K562 (cell line): ENCODE data around the gene LRRTM3. TPM values are rescaled to one million over a fixed set of nuclear protein-coding genes. Genes with fewer than 3 reads are reported as not detected.

Source experiments
- ATAC-seq: fragments of 200-7000 bp; cut with Tn5 transposase; 3 replicates; pipeline ENCODE4 v1.9.1; 2020; ENCODE audit warnings: moderate library complexity
- BruUV-seq: library from RNA; stranded (reverse); fragments of 400-500 nt; replicated peaks from 2 replicates; lab custom pipeline; 2021; lab: Mats Ljungman, UMichigan
- CTCF ChIA-PET: fragments of 300-600 bp; formaldehyde crosslinking; extraction: SDS; loops from one replicate; lab custom pipeline; 2021; ENCODE audit warnings: low intra/inter-chr PET ratio; lab: Yijun Ruan, JAX
- POLR2A ChIA-PET: fragments of 300-600, 350-650 bp; sonication (Branson Sonifier 250); formaldehyde crosslinking; extraction: SDS; loops from one replicate; lab custom pipeline; 2021; ENCODE audit warnings: antibody characterized with exemption, inconsistent platforms; lab: Yijun Ruan, JAX
- DNase-seq, 4 experiments: peaks; one replicate each; pipeline versions ENCODE4 v3.0.0 to v3.0.0-alpha.2; 2011 to 2018; ENCODE audit warnings: low spot score in 3 of 4, mixed read lengths in 3 of 4; ENCODE audit errors: extremely low read depth in 1 of 4
- FAIRE-seq: peaks from 2 replicates; lab custom pipeline; 2011; peaks lifted over from hg19 to GRCh38; lab: Jason Lieb, UNC
- H2AFZ ChIP-seq: 2 replicates; pipeline ENCODE4 v1.6.0; 2011; ENCODE audit warnings: low read depth, low read length, control low read depth, inconsistent platforms
- H3K27ac ChIP-seq: fragments of 200-600 bp; 3 replicates; pipeline ENCODE4 v1.8.0; 2011; ENCODE audit warnings: low read depth, mild to moderate bottlenecking, control low read depth, inconsistent platforms, low read length, moderate library complexity, mixed read lengths; ENCODE audit errors: extremely low read depth
- H3K27me3 ChIP-seq, 2 experiments: fragments of 300-600 bp in 1 of 2; 2 replicates in 1 of 2; 3 replicates in 1 of 2; pipeline versions ENCODE4 v1.6.0 to v1.8.0; 2011; ENCODE audit warnings: inconsistent platforms in 2 of 2, low read length in 2 of 2, mild to moderate bottlenecking in 1 of 2, mixed read lengths in 1 of 2, moderate library complexity in 1 of 2; ENCODE audit not compliant: control insufficient read depth in 2 of 2, insufficient read depth in 2 of 2
- H3K36me3 ChIP-seq: fragments of 300-600 bp; 3 replicates; pipeline ENCODE4 v1.8.0; 2011; ENCODE audit warnings: mild to moderate bottlenecking, low read length, inconsistent platforms; ENCODE audit not compliant: control insufficient read depth, insufficient read depth
- H3K4me1 ChIP-seq, 2 experiments: fragments of 200-600 bp in 1 of 2; replicated peaks in 1 of 2; 2 replicates in 1 of 2; 3 replicates in 1 of 2; pipeline versions ENCODE4 v1.5.1 to v1.8.0; 2011; ENCODE audit warnings: inconsistent platforms in 2 of 2, low read length in 2 of 2, mild to moderate bottlenecking in 1 of 2, mixed read lengths in 1 of 2, moderate library complexity in 1 of 2; ENCODE audit not compliant: control insufficient read depth in 2 of 2, insufficient read depth in 2 of 2
- H3K4me2 ChIP-seq: 2 replicates; pipeline ENCODE4 v1.6.1; 2011; ENCODE audit warnings: low read length, control low read depth, inconsistent platforms, mixed read lengths; ENCODE audit not compliant: insufficient read depth
- H3K4me3 ChIP-seq: fragments of 200-600 bp; sonication (generic), shearing (Covaris generic); 2 replicates; pipeline ENCODE4 v1.5.1; 2016; ENCODE audit warnings: control low read depth, inconsistent platforms
- H3K79me2 ChIP-seq: fragments of 200-600 bp; 3 replicates; pipeline ENCODE4 v1.8.0; 2011; ENCODE audit warnings: low read length, inconsistent platforms; ENCODE audit not compliant: control insufficient read depth, insufficient read depth
- H3K9ac ChIP-seq, 2 experiments: 2 replicates each; pipeline versions ENCODE4 v1.6.0 to v1.6.1; 2011; ENCODE audit warnings: low read depth in 2 of 2, low read length in 2 of 2, control low read depth in 1 of 2, inconsistent platforms in 1 of 2, mild to moderate bottlenecking in 1 of 2, mixed read lengths in 1 of 2; ENCODE audit not compliant: insufficient read depth in 1 of 2
- H3K9me1 ChIP-seq: one replicate; pipeline ENCODE4 v1.6.0; 2011; ENCODE audit warnings: inconsistent platforms, mild to moderate bottlenecking, low read length, moderate library complexity; ENCODE audit not compliant: control insufficient read depth, insufficient read depth
- H3K9me3 ChIP-seq: replicated peaks from 2 replicates; pipeline ENCODE4 v1.5.1; 2011; ENCODE audit warnings: low read depth, low read length, inconsistent platforms; ENCODE audit not compliant: control insufficient read depth, insufficient read depth
- H4K20me1 ChIP-seq: replicated peaks from 2 replicates; pipeline ENCODE4 v1.6.1; 2011; ENCODE audit warnings: low read length, inconsistent platforms, mixed read lengths; ENCODE audit not compliant: control insufficient read depth, insufficient read depth
- ARNT ChIP-seq, 2 experiments: fragments of 450-650 bp; IDR thresholded peaks; 2 replicates each; pipeline ENCODE4 v1.6.1; 2016; ENCODE audit warnings: mild to moderate bottlenecking in 1 of 2
- CREB1 ChIP-seq, 2 experiments: sonication (generic) in 1 of 2; formaldehyde crosslinking in 1 of 2; IDR thresholded peaks; 2 replicates each; pipeline versions ENCODE4 v1.6.1 to v1.8.0; 2012 to 2022; ENCODE audit warnings: inconsistent platforms in 1 of 2, mild to moderate bottlenecking in 1 of 2, missing genetic modification reagents in 1 of 2, moderate library complexity in 1 of 2
- FOS ChIP-seq: IDR thresholded peaks from 3 replicates; pipeline ENCODE4 v1.6.1; 2011; ENCODE audit not compliant: insufficient read length; ENCODE audit errors: extremely low read depth
- ILF3 ChIP-seq: fragments of 450-650 bp; IDR thresholded peaks from 2 replicates; pipeline ENCODE4 v1.6.1; 2018; ENCODE audit warnings: antibody characterized with exemption, mild to moderate bottlenecking, moderate library complexity, borderline replicate concordance
- KLF1 ChIP-seq: fragments of 450-650 bp; IDR thresholded peaks from 2 replicates; pipeline ENCODE4 v1.6.1; 2016; ENCODE audit warnings: missing genetic modification characterization, missing compliant biosample characterization
- LEF1 ChIP-seq: fragments of 450-650 bp; IDR thresholded peaks from 2 replicates; pipeline ENCODE4 v1.6.1; 2016; ENCODE audit warnings: mild to moderate bottlenecking
- MEF2D ChIP-seq: conservative IDR thresholded peaks from 2 replicates; pipeline ENCODE4 v1.6.1; 2016; ENCODE audit warnings: low read depth, missing genetic modification characterization, missing compliant biosample characterization
- NBN ChIP-seq: fragments of 450-650 bp; IDR thresholded peaks from 2 replicates; pipeline ENCODE4 v1.6.1; 2016; ENCODE audit warnings: low read depth, mild to moderate bottlenecking
- SMC3 ChIP-seq: conservative IDR thresholded peaks from 2 replicates; pipeline ENCODE4 v1.6.1; 2011; ENCODE audit warnings: low read depth, low read length, improper control_type of control experiment; ENCODE audit not compliant: insufficient read depth
- SP2 ChIP-seq: IDR thresholded peaks from 2 replicates; pipeline ENCODE4 v1.6.1; 2011; ENCODE audit warnings: mild to moderate bottlenecking, low read depth, low read length, moderate library complexity; ENCODE audit not compliant: poor library complexity, severe bottlenecking; ENCODE audit errors: extremely low read depth
- STAT6 ChIP-seq: sonication (generic); formaldehyde crosslinking; IDR thresholded peaks from 2 replicates; pipeline ENCODE4 v1.8.1; 2023; ENCODE audit warnings: mild to moderate bottlenecking, missing genetic modification reagents
- U2AF2 ChIP-seq: fragments of 200-400 bp; formaldehyde crosslinking; optimal IDR thresholded peaks from 2 replicates; pipeline ENCODE3; 2017; ENCODE audit warnings: low read depth, mild to moderate bottlenecking, low read length
- ZNF143 ChIP-seq: sonication (generic); formaldehyde crosslinking; IDR thresholded peaks from 2 replicates; pipeline ENCODE4 v1.9.0; 2022; ENCODE audit warnings: mild to moderate bottlenecking, missing genetic modification reagents
- ZNF57 ChIP-seq: fragments of 450-650 bp; formaldehyde crosslinking; IDR thresholded peaks from 2 replicates; pipeline ENCODE4 v1.4.0; 2020; ENCODE audit warnings: mild to moderate bottlenecking, moderate library complexity
- WGBS: fragments of 100-300 bp; shearing (Covaris generic); methylation state at CpG from one replicate; pipeline ENCODE4 v1.1.6; 2016; ENCODE audit warnings: low coverage, mixed read lengths; ENCODE audit not compliant: insufficient coverage; ENCODE audit errors: missing lambda C conversion rate; 5-methylcytosine and 5-hydroxymethylcytosine counted together
- in situ Hi-C: fragments of 300-500 bp; cut with MboI; formaldehyde crosslinking; loops from 4 replicates; pipeline ENCODE4 v1.15.0; 2018; ENCODE audit warnings: inconsistent platforms, mixed read lengths
- intact Hi-C: fragments of 100-400 bp; cut with micrococcal nuclease; formaldehyde crosslinking; loops from 2 replicates; pipeline ENCODE4 v1.14.2; 2022
- polyA plus RNA-seq, 8 experiments: library from polyadenylated mRNA; depleted of rRNA in 4 of 8; stranded (reverse) in 5 of 8; unstranded in 3 of 8; fragments of >200 nt; fragmentation: Nextera tagmentation in 2 of 8; fragmentation: Illumina TruSeq in 1 of 8; extraction: Ambion mirVana in 2 of 8; extraction: Trizol in 1 of 8; gene quantifications; 2 replicates each; pipeline versions ENCODE4 v1.2.1 to v1.2.3, GENCODE V29; 2011 to 2014; ENCODE audit warnings: inconsistent platforms in 1 of 8, missing spikeins in 1 of 8
- total RNA-seq, 7 experiments: library from RNA; depleted of rRNA in 6 of 7; stranded (reverse); fragments of >200 nt in 6 of 7; fragmentation: Illumina TruSeq in 2 of 7; extraction: Trizol in 2 of 7; gene quantifications; 2 replicates each; pipeline versions ENCODE4 v1.2.1 to v1.2.3, GENCODE V29; 2011 to 2021; ENCODE audit warnings: low replicate concordance in 1 of 7

LRRTM3 gene
- total and polyA plus RNA-seq, 9 of the 15 experiments (the other 6 are each of a cell fraction or from before 2014, with no cell fraction given), result not detected

- no peak overlapping the region for H2AFZ ChIP-seq
- H3K4me3 ChIP-seq, result no peak overlapping the region
- CTCF ChIA-PET, result no interaction called here
- DNase-seq (no peak), ATAC-seq (no peak)
- no peak overlapping the region for H3K9ac ChIP-seq
- 1% methylated on average over 7 of the region's 7 CpGs for WGBS
- no peaks in the 10 kb centered on the region for H3K36me3 ChIP-seq
- H3K9me3 ChIP-seq, result no peaks in the 10 kb centered on the region
- no peak for TF ChIP-seq SMC3
- no peak for TF ChIP-seq NBN
- TF ChIP-seq SP2, result no peak
- TF ChIP-seq ARNT (IDR thresholded peaks at IDR 0.05), result no peak
- TF ChIP-seq, all 486 proteins: peak for 0
- Histone ChIP-seq H3K79me2 (no peaks in the 10 kb centered on the region), H3K4me1 (no peaks in the 10 kb centered on the region), H3K9me1 (no peaks in the 10 kb centered on the region), H4K20me1 (no peaks in the 10 kb centered on the region), H3K27me3 (no peaks in the 10 kb centered on the region), H3K4me2 (no peak overlapping the region), H3K27ac (no peak overlapping the region)
- POLR2A ChIA-PET, result interaction anchor here (0.6 to 0.7 kb wide), 2 partner anchors 10 to 127 kb away, joined by 3 read pairs; no protein-coding TSS in a partner anchor
- no peak for FAIRE-seq
- in situ Hi-C loops, result no loop called here
- BruUV-seq, result no TSS peak
- intact Hi-C loops, result no loop called here
These were observed 463 bp upstream of the LRRTM3 start for GRCh38 chr10:66925373-66925772.

GRCh38 chr10:66926841-66927240 lies 1.0 kb downstream of the LRRTM3 start:
- POLR2A ChIA-PET, result no interaction called here
- Histone ChIP-seq H3K4me1 (no peaks in the 10 kb centered on the region), H3K4me3 (no peak overlapping the region), H2AFZ (no peak overlapping the region), H4K20me1 (no peaks in the 10 kb centered on the region), H3K9me1 (no peaks in the 10 kb centered on the region), H3K27me3 (no peaks in the 10 kb centered on the region), H3K9me3 (no peaks in the 10 kb centered on the region), H3K4me2 (no peak overlapping the region), H3K36me3 (no peaks in the 10 kb centered on the region), H3K27ac (no peak overlapping the region), H3K9ac (no peak overlapping the region), H3K79me2 (no peaks in the 10 kb centered on the region)
- in situ Hi-C loops, result no loop called here
- WGBS, result under 1% methylated on average over 5 of the region's 5 CpGs
- ATAC-seq (no peak), FAIRE-seq (no peak), DNase-seq (no peak)
- CTCF ChIA-PET, result no interaction called here
- intact Hi-C loops, result no loop called here
- BruUV-seq, result no TSS peak
- TF ChIP-seq LEF1, result no peak
- no peak for TF ChIP-seq U2AF2
- no peak for TF ChIP-seq ZNF143
- no peak for TF ChIP-seq ILF3
- TF ChIP-seq MEF2D (tag), result no peak
- TF ChIP-seq ZNF57 (CRISPR knock-in tag), result no peak
- TF ChIP-seq FOS, result no peak
- TF ChIP-seq KLF1, result no peak
- TF ChIP-seq STAT6 (CRISPR knock-in tag), result no peak
- TF ChIP-seq CREB1 (IDR thresholded peaks at IDR 0.05), result no peak
- TF ChIP-seq CREB1 (CRISPR knock-in tag; IDR thresholded peaks at IDR 0.05), result no peak
